Gastroesophageal sphincter (tissue), 4 donors: ENCODE data around the gene DIP2C. TPM values are rescaled to one million over a fixed set of nuclear protein-coding genes. Genes with fewer than 3 reads are reported as not detected.
"Not testable (repeated sequence)": the region's sequence is repeated elsewhere in the genome, so short reads cannot be mapped to it uniquely, and the experiment has no call there.

Experiments used
- ATAC-seq: fragments of 150-250 bp; one replicate; pipeline ENCODE4 v1.9.1; 2016; ENCODE audit warnings: mild to moderate bottlenecking, moderate library complexity
- H3K27ac ChIP-seq, 4 donors: fragments of 200-600 bp; sonication (generic) in 3 of 4; 1 replicate in 3 of 4; 2 replicates in 1 of 4; pipeline ENCODE4 v1.5.1; 2016 to 2019
- H3K27me3 ChIP-seq: fragments of 200-600 bp; sonication (generic); one replicate; pipeline ENCODE4 v1.5.1; 2019
- H3K36me3 ChIP-seq, 2 donors: fragments of 200-600 bp; sonication (generic); one replicate each; pipeline ENCODE4 v1.5.1; 2019; ENCODE audit warnings: control low read depth in 1 of 2
- H3K4me1 ChIP-seq, 3 donors: fragments of 200-600 bp; sonication (generic); 1 replicate in 2 of 3; 2 replicates in 1 of 3; pipeline ENCODE4 v1.5.1; 2016 to 2019; ENCODE audit warnings: control low read depth in 2 of 3
- H3K4me3 ChIP-seq, 2 donors: fragments of 200-600 bp; sonication (generic); one replicate each; pipeline ENCODE4 v1.5.1; 2019; ENCODE audit warnings: mild to moderate bottlenecking in 1 of 2, moderate library complexity in 1 of 2
- H3K9me3 ChIP-seq, 3 donors: fragments of 200-600 bp; sonication (generic); one replicate each; pipeline ENCODE4 v1.5.1; 2017 to 2019; ENCODE audit warnings: control low read depth in 2 of 3
- EP300 ChIP-seq: sonication (generic); formaldehyde crosslinking; IDR thresholded peaks from one replicate; pipeline ENCODE4 v1.6.1; 2017; ENCODE audit warnings: antibody characterized with exemption, mild to moderate bottlenecking
- POLR2A ChIP-seq, 2 donors: fragments of 450-650 bp; IDR thresholded peaks; one replicate each; pipeline ENCODE4 v1.6.1; 2017; ENCODE audit warnings: antibody characterized with exemption in 2 of 2, mild to moderate bottlenecking in 2 of 2, moderate library complexity in 1 of 2
- POLR2AphosphoS5 ChIP-seq: sonication (generic); formaldehyde crosslinking; IDR thresholded peaks from one replicate; pipeline ENCODE4 v1.6.1; 2017; ENCODE audit warnings: antibody characterized with exemption
- WGBS, 2 donors: methylation state at CpG; one replicate each; pipeline ENCODE4 v1.1.5; 2018; ENCODE audit warnings: low coverage in 1 of 2; 5-methylcytosine and 5-hydroxymethylcytosine counted together
- total RNA-seq, 4 donors: library from RNA; depleted of rRNA; stranded (reverse); fragments of >200 nt; gene quantifications; one replicate each; pipeline ENCODE4 v1.1.0, GENCODE V29; 2016
- TF ChIP-seq, protein P1 (sequence below), 4 experiments: fragments of 200-600 bp in 2 of 4; fragments of 450-650 bp in 2 of 4; sonication (generic) in 1 of 4; IDR thresholded peaks; one replicate each; pipeline ENCODE4 v1.5.1; 2017 to 2019; ENCODE audit warnings: antibody characterized with exemption in 4 of 4, mild to moderate bottlenecking in 2 of 4, moderate library complexity in 2 of 4

The DIP2C gene
- total RNA-seq, 4 donors from 2014 or later: 40.8 to 73.8 (median 47.7) TPM

DNA sequence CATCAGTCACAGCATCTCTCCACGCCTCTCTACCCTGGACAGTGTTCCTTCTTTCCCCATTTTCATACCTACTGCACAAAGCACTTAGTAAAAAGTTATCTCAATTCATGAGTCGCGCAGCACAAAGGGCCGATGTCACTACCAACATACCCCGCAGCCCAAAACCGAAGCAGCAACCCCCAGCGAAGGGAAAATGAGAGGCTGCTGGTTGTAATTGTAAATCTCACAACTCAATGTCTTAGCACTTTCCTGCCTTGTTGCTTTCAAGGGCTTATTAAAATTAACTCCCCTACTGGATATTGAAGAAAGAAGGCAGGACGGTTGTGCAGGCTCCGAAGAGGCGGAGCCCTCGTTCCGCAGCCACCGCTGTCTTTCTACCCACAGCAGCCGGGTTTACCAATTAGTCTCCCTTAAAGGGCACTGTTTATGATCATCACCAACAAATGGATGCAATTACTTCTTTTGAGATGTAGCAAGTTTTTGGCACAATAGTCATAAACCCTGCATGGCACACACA is 6.5 kb downstream of the DIP2C start:
- WGBS, 2 donors: 66 to 71% methylated on average over 13 to 14 of the region's 14 CpGs
- Histone ChIP-seq H3K4me1 (peaks cover 0 to 86% (median 31%) of the 10 kb centered on the region in 3 donors), H3K27me3 (no peaks in the 10 kb centered on the region), H3K36me3 (no peaks in the 10 kb centered on the region), H3K4me3 (peak overlapping the region; percentile 4 to 33), H3K9me3 (no peaks in the 10 kb centered on the region), H3K27ac (peak overlapping the region; percentile 58 to 84 (median 80))
- TF ChIP-seq, protein P1, sequence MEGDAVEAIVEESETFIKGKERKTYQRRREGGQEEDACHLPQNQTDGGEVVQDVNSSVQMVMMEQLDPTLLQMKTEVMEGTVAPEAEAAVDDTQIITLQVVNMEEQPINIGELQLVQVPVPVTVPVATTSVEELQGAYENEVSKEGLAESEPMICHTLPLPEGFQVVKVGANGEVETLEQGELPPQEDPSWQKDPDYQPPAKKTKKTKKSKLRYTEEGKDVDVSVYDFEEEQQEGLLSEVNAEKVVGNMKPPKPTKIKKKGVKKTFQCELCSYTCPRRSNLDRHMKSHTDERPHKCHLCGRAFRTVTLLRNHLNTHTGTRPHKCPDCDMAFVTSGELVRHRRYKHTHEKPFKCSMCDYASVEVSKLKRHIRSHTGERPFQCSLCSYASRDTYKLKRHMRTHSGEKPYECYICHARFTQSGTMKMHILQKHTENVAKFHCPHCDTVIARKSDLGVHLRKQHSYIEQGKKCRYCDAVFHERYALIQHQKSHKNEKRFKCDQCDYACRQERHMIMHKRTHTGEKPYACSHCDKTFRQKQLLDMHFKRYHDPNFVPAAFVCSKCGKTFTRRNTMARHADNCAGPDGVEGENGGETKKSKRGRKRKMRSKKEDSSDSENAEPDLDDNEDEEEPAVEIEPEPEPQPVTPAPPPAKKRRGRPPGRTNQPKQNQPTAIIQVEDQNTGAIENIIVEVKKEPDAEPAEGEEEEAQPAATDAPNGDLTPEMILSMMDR (IDR thresholded peaks at IDR 0.05): no peak
- no peak for TF ChIP-seq EP300
- no peak for TF ChIP-seq POLR2A (IDR thresholded peaks at IDR 0.05)
- no peak for TF ChIP-seq POLR2AphosphoS5
- ATAC-seq: peak; percentile 8

DNA sequence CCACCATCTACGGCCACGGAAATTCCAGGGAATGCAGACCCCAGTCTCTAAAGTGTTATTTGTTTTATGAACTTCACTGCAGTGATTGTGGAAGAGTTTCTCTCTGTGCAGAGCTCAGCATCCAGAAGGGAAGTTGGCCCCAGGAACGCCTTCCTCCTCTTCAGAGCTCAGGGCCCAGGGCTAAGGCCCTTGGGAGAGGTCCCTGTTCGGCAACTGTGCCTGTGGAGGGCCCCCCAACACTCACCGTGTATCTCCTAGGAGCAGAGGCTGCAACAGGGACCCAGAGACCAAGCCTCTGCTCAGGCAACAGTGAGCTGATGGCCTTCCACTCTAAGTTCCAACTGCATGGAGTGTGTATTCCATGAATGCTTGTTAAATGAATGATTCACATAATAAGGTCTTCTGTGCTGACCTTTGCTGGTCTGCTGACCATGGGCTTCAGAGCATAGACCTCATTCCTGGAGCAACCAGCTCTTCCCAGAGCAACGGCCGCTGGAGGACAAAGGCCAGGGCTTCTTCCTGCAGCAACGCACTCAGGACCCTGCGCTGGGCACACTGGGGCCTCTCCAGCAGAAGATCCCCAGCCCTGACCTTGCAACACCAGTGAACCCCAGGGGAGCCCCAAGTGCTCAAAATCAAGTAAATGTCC is 7.7 kb downstream of the DIP2C start:
- 80% methylated on average over 1 of the region's 9 CpGs; no CpG with 5 or more reads in 1 of the 2 donors for WGBS, 2 donors
- ATAC-seq: no peak
- peaks cover 0 to 84% (median 29%) of the 10 kb centered on the region in 3 donors for H3K4me1 ChIP-seq
- H3K27me3 ChIP-seq: no peaks in the 10 kb centered on the region
- no peak for TF ChIP-seq POLR2AphosphoS5
- no peak for TF ChIP-seq POLR2A (IDR thresholded peaks at IDR 0.05)
- TF ChIP-seq, protein P1 (IDR thresholded peaks at IDR 0.05): no peak
- no peak for TF ChIP-seq EP300
- H3K9me3 ChIP-seq: no peaks in the 10 kb centered on the region
- no peak overlapping the region for H3K4me3 ChIP-seq
- H3K27ac ChIP-seq: peak overlapping the region in 2 of 4 donors; percentile 78 to 84
- no peaks in the 10 kb centered on the region for H3K36me3 ChIP-seq

DNA sequence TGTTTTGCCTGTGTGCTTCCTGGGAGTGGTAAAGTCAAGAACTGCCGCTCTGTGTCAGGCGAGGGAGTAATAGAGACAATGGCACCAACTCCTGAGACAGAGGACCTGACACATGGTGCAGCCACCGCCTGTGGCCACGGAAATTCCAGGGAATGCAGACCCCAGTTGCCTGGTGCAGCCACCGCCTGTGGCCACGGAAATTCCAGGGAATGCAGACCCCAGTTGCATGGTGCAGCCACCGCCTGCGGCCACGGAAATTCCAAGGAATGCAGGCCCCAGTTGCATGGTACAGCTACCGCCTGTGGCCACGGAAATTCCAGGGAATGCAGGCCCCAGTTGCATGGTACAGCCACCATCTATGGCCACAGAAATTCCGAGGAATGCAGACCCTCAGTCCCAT is 8.7 kb downstream of the DIP2C start:
- 87% methylated on average over 7 of the region's 12 CpGs; no CpG with 5 or more reads in 1 of the 2 donors for WGBS, 2 donors
- Histone ChIP-seq H3K9me3 (no peaks in the 10 kb centered on the region), H3K4me3 (no peak overlapping the region), H3K4me1 (peaks cover 0 to 74% (median 29%) of the 10 kb centered on the region in 3 donors), H3K27ac (peak overlapping the region in 3 of 4 donors; percentile 72 to 84 (median 78)), H3K36me3 (no peaks in the 10 kb centered on the region), H3K27me3 (no peaks in the 10 kb centered on the region)
- ATAC-seq: no peak
- TF ChIP-seq, protein P1 (IDR thresholded peaks at IDR 0.05): no peak

DNA sequence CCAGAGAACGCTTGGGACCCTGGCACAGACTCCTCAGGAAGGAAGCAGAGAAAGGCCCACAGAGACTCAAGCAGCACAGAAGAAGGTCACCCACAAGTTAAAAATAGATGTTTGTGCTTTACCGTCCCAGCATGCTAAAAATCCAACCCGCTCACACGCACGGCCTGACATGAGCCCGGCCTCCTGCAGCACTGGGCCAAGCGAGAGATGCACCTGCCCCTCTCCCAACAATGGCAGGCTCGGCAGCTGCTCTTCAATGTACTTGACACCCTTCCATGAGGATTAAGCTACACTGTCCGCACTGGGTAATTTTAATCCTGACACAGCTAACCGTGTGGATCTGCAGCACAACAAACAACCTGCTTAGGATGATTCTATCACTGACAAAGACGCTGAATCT is 9.3 kb downstream of the DIP2C start:
- WGBS, 2 donors: 20 to 30% methylated on average over 2 to 5 of the region's 11 CpGs
- TF ChIP-seq EP300 (no peak), POLR2AphosphoS5 (no peak), POLR2A (IDR thresholded peaks at IDR 0.05) (no peak)
- TF ChIP-seq, protein P1 (IDR thresholded peaks at IDR 0.05): no peak
- H3K4me1 ChIP-seq: peaks cover 0 to 71% (median 29%) of the 10 kb centered on the region in 3 donors
- H3K36me3 ChIP-seq: no peaks in the 10 kb centered on the region
- peak; percentile 12 for ATAC-seq
- peak overlapping the region in 3 of 4 donors; percentile 72 to 84 (median 78) for H3K27ac ChIP-seq
- no peak overlapping the region for H3K4me3 ChIP-seq
- H3K27me3 ChIP-seq: no peaks in the 10 kb centered on the region
- H3K9me3 ChIP-seq: no peaks in the 10 kb centered on the region

DNA sequence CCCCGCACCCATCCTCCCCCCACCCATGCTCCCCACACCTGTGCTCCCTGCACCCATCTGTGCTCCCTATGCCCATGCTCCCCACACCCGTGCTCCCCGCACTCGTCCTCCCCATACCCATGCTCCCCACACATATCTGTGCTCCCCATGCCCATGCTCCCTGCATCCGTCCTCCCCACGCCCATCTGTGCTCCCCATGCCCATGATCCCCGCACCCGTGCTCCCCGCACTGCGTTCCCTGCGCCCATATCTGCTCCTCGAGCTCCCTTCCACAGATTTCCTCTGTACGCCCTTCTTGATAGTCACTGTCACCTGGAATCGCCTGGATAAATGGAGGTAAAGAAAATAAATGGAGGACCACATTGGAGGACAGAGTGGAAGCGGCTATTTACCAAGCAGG is 9.9 kb downstream of the DIP2C start:
- no peak overlapping the region for H3K4me3 ChIP-seq
- 94 to 95% methylated on average over 9 to 13 of the region's 15 CpGs for WGBS, 2 donors
- ATAC-seq: no peak
- H3K36me3 ChIP-seq: no peaks in the 10 kb centered on the region
- H3K27me3 ChIP-seq: no peaks in the 10 kb centered on the region
- no peaks in the 10 kb centered on the region for H3K9me3 ChIP-seq
- H3K27ac ChIP-seq: peak overlapping the region in 3 of 4 donors; percentile 72 to 84 (median 78)
- peaks cover 0 to 65% (median 28%) of the 10 kb centered on the region in 3 donors for H3K4me1 ChIP-seq
- TF ChIP-seq, protein P1 (IDR thresholded peaks at IDR 0.05): no peak
- no peak for TF ChIP-seq EP300
- no peak for TF ChIP-seq POLR2A (IDR thresholded peaks at IDR 0.05)
- no peak for TF ChIP-seq POLR2AphosphoS5

DNA sequence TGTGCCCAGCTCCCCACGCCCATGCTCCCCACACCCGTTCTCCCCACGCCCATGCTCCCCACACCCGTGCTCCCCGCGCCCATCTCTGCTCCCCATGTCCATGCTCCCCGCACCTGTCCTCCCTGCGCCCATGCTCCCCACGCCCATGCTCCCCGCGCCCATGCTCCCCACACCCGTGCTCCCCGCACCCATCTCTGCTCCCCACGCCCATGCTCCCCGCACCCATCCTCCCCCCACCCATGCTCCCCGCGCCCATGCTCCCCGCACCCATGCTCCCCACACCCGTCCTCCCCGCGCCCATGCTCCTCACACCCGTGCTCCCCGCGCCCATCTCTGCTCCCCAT is 10.8 kb downstream of the DIP2C start:
- not testable (repeated sequence) for H3K9me3 ChIP-seq, H3K27me3 ChIP-seq, ATAC-seq, H3K4me3 ChIP-seq, H3K36me3 ChIP-seq
- peak overlapping the region in 1 of 4 donors; percentile 63 for H3K27ac ChIP-seq
- 100% methylated on average over 2 of the region's 24 CpGs; no CpG with 5 or more reads in 1 of the 2 donors for WGBS, 2 donors
- H3K4me1 ChIP-seq: peaks cover 0 to 58% (median 22%) of the 10 kb centered on the region in 3 donors
